ENCODE results near the gene CASKIN2. TPM values are rescaled to one million over a fixed set of nuclear protein-coding genes. Genes with fewer than 3 reads are reported as not detected.
A peak's percentile ranks its signal among the peaks of the same experiment; 100 is the strongest.

CASKIN2 gene
- total RNA-seq, 1 donor from 2014 or later: 5.7 TPM

- Histone ChIP-seq H4K20me1 (ENCODE audit: low read depth) (no peaks in the 10 kb centered on the region), H3K27me3 (no peaks in the 10 kb centered on the region), H2AFZ (replicated peaks) (no peak overlapping the region), H3K36me3 (no peaks in the 10 kb centered on the region), H3K9me3 (ENCODE audit: low read depth) (no peaks in the 10 kb centered on the region), H3K4me1 (no peaks in the 10 kb centered on the region), H3K27ac (no peak overlapping the region), H3K4me2 (no peak overlapping the region), H3F3A (ENCODE audit: low read depth) (no peaks in the 10 kb centered on the region), H3K4me3 (no peak overlapping the region), H3K79me2 (ENCODE audit: low read depth) (no peaks in the 10 kb centered on the region), H3K9ac (no peak overlapping the region)
- Mint-ChIP-seq H3K36me3 (no peaks in the 10 kb centered on the region), H3K4me1 (peaks cover 16% of the 10 kb centered on the region), H3K27me3 (ENCODE audit: insufficient read depth, low read depth) (no peaks in the 10 kb centered on the region), H3K4me3 (no peak overlapping the region), H3K9me3 (no peaks in the 10 kb centered on the region), H3K27ac (no peak overlapping the region)
- no peak for TF ChIP-seq EZH2phosphoT487 (IDR thresholded peaks at IDR 0.05)
- TF ChIP-seq EZH2 (IDR thresholded peaks at IDR 0.05): no peak
- TF ChIP-seq, protein P1, sequence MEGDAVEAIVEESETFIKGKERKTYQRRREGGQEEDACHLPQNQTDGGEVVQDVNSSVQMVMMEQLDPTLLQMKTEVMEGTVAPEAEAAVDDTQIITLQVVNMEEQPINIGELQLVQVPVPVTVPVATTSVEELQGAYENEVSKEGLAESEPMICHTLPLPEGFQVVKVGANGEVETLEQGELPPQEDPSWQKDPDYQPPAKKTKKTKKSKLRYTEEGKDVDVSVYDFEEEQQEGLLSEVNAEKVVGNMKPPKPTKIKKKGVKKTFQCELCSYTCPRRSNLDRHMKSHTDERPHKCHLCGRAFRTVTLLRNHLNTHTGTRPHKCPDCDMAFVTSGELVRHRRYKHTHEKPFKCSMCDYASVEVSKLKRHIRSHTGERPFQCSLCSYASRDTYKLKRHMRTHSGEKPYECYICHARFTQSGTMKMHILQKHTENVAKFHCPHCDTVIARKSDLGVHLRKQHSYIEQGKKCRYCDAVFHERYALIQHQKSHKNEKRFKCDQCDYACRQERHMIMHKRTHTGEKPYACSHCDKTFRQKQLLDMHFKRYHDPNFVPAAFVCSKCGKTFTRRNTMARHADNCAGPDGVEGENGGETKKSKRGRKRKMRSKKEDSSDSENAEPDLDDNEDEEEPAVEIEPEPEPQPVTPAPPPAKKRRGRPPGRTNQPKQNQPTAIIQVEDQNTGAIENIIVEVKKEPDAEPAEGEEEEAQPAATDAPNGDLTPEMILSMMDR (IDR thresholded peaks at IDR 0.05): no peak
- DNase-seq (ENCODE audit: low spot score): no peak
These were observed 47.9 kb upstream of the CASKIN2 start for GRCh38 chr17:75563063-75563758.

- Mint-ChIP-seq H3K27me3 (ENCODE audit: insufficient read depth, low read depth) (no peaks in the 10 kb centered on the region), H3K36me3 (no peaks in the 10 kb centered on the region), H3K27ac (no peak overlapping the region), H3K4me1 (peaks cover 16% of the 10 kb centered on the region), H3K4me3 (no peak overlapping the region), H3K9me3 (no peaks in the 10 kb centered on the region)
- Histone ChIP-seq H3K4me3 (no peak overlapping the region), H3K36me3 (no peaks in the 10 kb centered on the region), H4K20me1 (ENCODE audit: low read depth) (peaks cover 3% of the 10 kb centered on the region), H3K4me1 (no peaks in the 10 kb centered on the region), H3K27me3 (no peaks in the 10 kb centered on the region), H3K27ac (no peak overlapping the region), H3K9me3 (ENCODE audit: low read depth) (no peaks in the 10 kb centered on the region), H3K4me2 (no peak overlapping the region), H3K79me2 (ENCODE audit: low read depth) (no peaks in the 10 kb centered on the region), H2AFZ (replicated peaks) (no peak overlapping the region), H3K9ac (no peak overlapping the region), H3F3A (ENCODE audit: low read depth) (no peaks in the 10 kb centered on the region)
- no peak for DNase-seq (ENCODE audit: low spot score)
- TF ChIP-seq, protein P1 (IDR thresholded peaks at IDR 0.05): no peak
- no peak for TF ChIP-seq EZH2 (IDR thresholded peaks at IDR 0.05)
- TF ChIP-seq EZH2phosphoT487 (IDR thresholded peaks at IDR 0.05): no peak
These were observed 46.7 kb upstream of the CASKIN2 start for GRCh38 chr17:75561927-75562603.

GRCh38 chr17:75559958-75560533 lies 44.7 kb upstream of the CASKIN2 start:
- no peaks in the 10 kb centered on the region for H3K36me3 ChIP-seq
- no peaks in the 10 kb centered on the region for H3K36me3 Mint-ChIP-seq
- no peak overlapping the region for H3K4me2 ChIP-seq
- H3K9ac ChIP-seq: no peak overlapping the region
- no peak overlapping the region for H3K4me3 Mint-ChIP-seq
- H3K4me3 ChIP-seq: no peak overlapping the region
- H3K9me3 ChIP-seq (ENCODE audit: low read depth): no peaks in the 10 kb centered on the region
- H4K20me1 ChIP-seq (ENCODE audit: low read depth): peaks cover 4% of the 10 kb centered on the region
- no peaks in the 10 kb centered on the region for H3K4me1 ChIP-seq
- no peaks in the 10 kb centered on the region for H3K27me3 ChIP-seq
- TF ChIP-seq EZH2 (IDR thresholded peaks at IDR 0.05) (no peak), EZH2phosphoT487 (IDR thresholded peaks at IDR 0.05) (no peak)
- TF ChIP-seq, protein P1 (IDR thresholded peaks at IDR 0.05): no peak
- H3K79me2 ChIP-seq (ENCODE audit: low read depth): no peaks in the 10 kb centered on the region
- H3K27ac ChIP-seq: no peak overlapping the region
- H3K27ac Mint-ChIP-seq: peak overlapping the region; percentile 9
- peaks cover 2% of the 10 kb centered on the region for H3K4me1 Mint-ChIP-seq
- no peak for DNase-seq (ENCODE audit: low spot score)
- no peak overlapping the region for H2AFZ ChIP-seq (replicated peaks)
- H3F3A ChIP-seq (ENCODE audit: low read depth): no peaks in the 10 kb centered on the region
- no peaks in the 10 kb centered on the region for H3K9me3 Mint-ChIP-seq
- H3K27me3 Mint-ChIP-seq (ENCODE audit: insufficient read depth, low read depth): peaks cover 2% of the 10 kb centered on the region

All from neural progenitor cell (in vitro differentiated cells).